ENCODE results near the gene COQ6.
A peak's percentile ranks its signal among the peaks of the same experiment; 100 is the strongest.

Gene COQ6

GRCh38 chr14:73996731-73997107 lies 46.6 kb downstream of the COQ6 start:
- H3K23ac ChIP-seq (ENCODE audit: low read length in 2 of 2) = no peak overlapping the region
- H3K18ac ChIP-seq (ENCODE audit: low read depth in 1 of 2, low read length in 2 of 2) = no peak overlapping the region
- WGBS = 88% methylated on average over 2 of the region's 2 CpGs
- no peak overlapping the region for H2AFZ ChIP-seq (ENCODE audit: low read depth, low read length)
- H3K4me3 ChIP-seq (ENCODE audit: insufficient read depth in 1 of 2, low read depth in 1 of 2, low read length in 2 of 2) = no peak overlapping the region
- no peak overlapping the region for H2BK12ac ChIP-seq (ENCODE audit: low read length in 2 of 2)
- peak overlapping the region; percentile 68 for H2AK5ac ChIP-seq (ENCODE audit: low read length, severe bottlenecking)
- H3K27me3 ChIP-seq (ENCODE audit: control insufficient read depth in 1 of 2, insufficient read depth in 1 of 2, low read length in 2 of 2) = no peaks in the 10 kb centered on the region
- H3K4me2 ChIP-seq (ENCODE audit: low read length, poor library complexity, severe bottlenecking) = no peak overlapping the region
- peaks cover 4% of the 10 kb centered on the region for H3K79me1 ChIP-seq (replicated peaks; ENCODE audit: low read length, poor library complexity, severe bottlenecking)
- H3K9ac ChIP-seq (ENCODE audit: low read length) = no peak overlapping the region
- no peak overlapping the region for H2BK120ac ChIP-seq (ENCODE audit: low read depth, low read length)
- H3K36me3 ChIP-seq (ENCODE audit: control insufficient read depth in 1 of 2, insufficient read depth in 2 of 2, low read depth in 1 of 2, low read length in 2 of 2) = peaks cover 6 to 22% of the 10 kb centered on the region in 2 experiments
- no peak overlapping the region for H2BK15ac ChIP-seq (ENCODE audit: low read depth, poor library complexity, severe bottlenecking)
- no peak overlapping the region for H4K8ac ChIP-seq (ENCODE audit: low read length)
- DNase-seq = no peak
- H2BK5ac ChIP-seq (ENCODE audit: low read depth, low read length, poor library complexity, severe bottlenecking) = peak overlapping the region; percentile 46
- no peak overlapping the region for H3K4ac ChIP-seq (ENCODE audit: low read depth in 1 of 2, low read length in 2 of 2)
- H3K14ac ChIP-seq (ENCODE audit: low read length in 2 of 2) = no peak overlapping the region
- peak overlapping the region; percentile 93 for H3K27ac ChIP-seq (ENCODE audit: low read length, poor library complexity, severe bottlenecking)
- H4K91ac ChIP-seq (ENCODE audit: low read length) = no peak overlapping the region
- H3K9me3 ChIP-seq (ENCODE audit: control insufficient read depth, low read length) = no peaks in the 10 kb centered on the region
- peaks cover 6% of the 10 kb centered on the region for H3K4me1 ChIP-seq (ENCODE audit: control insufficient read depth, insufficient read depth, low read depth, low read length)

GRCh38 chr14:73997108-73997943 lies 47.2 kb downstream of the COQ6 start:
- DNase-seq = no peak
- no peak overlapping the region for H3K4ac ChIP-seq (ENCODE audit: low read depth in 1 of 2, low read length in 2 of 2)
- H2AFZ ChIP-seq (ENCODE audit: low read depth, low read length) = no peak overlapping the region
- peaks cover 6 to 22% of the 10 kb centered on the region in 2 experiments for H3K36me3 ChIP-seq (ENCODE audit: control insufficient read depth in 1 of 2, insufficient read depth in 2 of 2, low read depth in 1 of 2, low read length in 2 of 2)
- H3K4me2 ChIP-seq (ENCODE audit: low read length, poor library complexity, severe bottlenecking) = no peak overlapping the region
- H3K27ac ChIP-seq (ENCODE audit: low read length, poor library complexity, severe bottlenecking) = peak overlapping the region; percentile 93
- no peaks in the 10 kb centered on the region for H3K27me3 ChIP-seq (ENCODE audit: control insufficient read depth in 1 of 2, insufficient read depth in 1 of 2, low read length in 2 of 2)
- H3K4me3 ChIP-seq (ENCODE audit: insufficient read depth in 1 of 2, low read depth in 1 of 2, low read length in 2 of 2) = no peak overlapping the region
- H4K91ac ChIP-seq (ENCODE audit: low read length) = no peak overlapping the region
- no peak overlapping the region for H3K18ac ChIP-seq (ENCODE audit: low read depth in 1 of 2, low read length in 2 of 2)
- WGBS = 100% methylated on average over 1 of the region's 1 CpG
- H2BK12ac ChIP-seq (ENCODE audit: low read length in 2 of 2) = no peak overlapping the region
- H4K8ac ChIP-seq (ENCODE audit: low read length) = no peak overlapping the region
- peak overlapping the region; percentile 46 for H2BK5ac ChIP-seq (ENCODE audit: low read depth, low read length, poor library complexity, severe bottlenecking)
- H3K9me3 ChIP-seq (ENCODE audit: control insufficient read depth, low read length) = no peaks in the 10 kb centered on the region
- no peak overlapping the region for H2BK15ac ChIP-seq (ENCODE audit: low read depth, poor library complexity, severe bottlenecking)
- H2BK120ac ChIP-seq (ENCODE audit: low read depth, low read length) = no peak overlapping the region
- peaks cover 6% of the 10 kb centered on the region for H3K4me1 ChIP-seq (ENCODE audit: control insufficient read depth, insufficient read depth, low read depth, low read length)
- no peak overlapping the region for H3K14ac ChIP-seq (ENCODE audit: low read length in 2 of 2)
- no peak overlapping the region for H3K9ac ChIP-seq (ENCODE audit: low read length)
- H2AK5ac ChIP-seq (ENCODE audit: low read length, severe bottlenecking) = peak overlapping the region; percentile 5
- peaks cover 4% of the 10 kb centered on the region for H3K79me1 ChIP-seq (replicated peaks; ENCODE audit: low read length, poor library complexity, severe bottlenecking)
- H3K23ac ChIP-seq (ENCODE audit: low read length in 2 of 2) = no peak overlapping the region

- Histone ChIP-seq H4K8ac (ENCODE audit: low read length) (no peak overlapping the region), H3K23ac (ENCODE audit: low read length in 2 of 2) (no peak overlapping the region), H2BK15ac (ENCODE audit: low read depth, poor library complexity, severe bottlenecking) (no peak overlapping the region), H3K36me3 (ENCODE audit: control insufficient read depth in 1 of 2, insufficient read depth in 2 of 2, low read depth in 1 of 2, low read length in 2 of 2) (peaks cover 3 to 22% of the 10 kb centered on the region in 2 experiments), H2BK5ac (ENCODE audit: low read depth, low read length, poor library complexity, severe bottlenecking) (no peak overlapping the region), H3K27me3 (ENCODE audit: control insufficient read depth in 1 of 2, insufficient read depth in 1 of 2, low read length in 2 of 2) (no peaks in the 10 kb centered on the region), H3K4me2 (ENCODE audit: low read length, poor library complexity, severe bottlenecking) (no peak overlapping the region), H3K27ac (ENCODE audit: low read length, poor library complexity, severe bottlenecking) (peak overlapping the region; percentile 44), H3K4me3 (ENCODE audit: insufficient read depth in 1 of 2, low read depth in 1 of 2, low read length in 2 of 2) (no peak overlapping the region), H3K9me3 (ENCODE audit: control insufficient read depth, low read length) (no peaks in the 10 kb centered on the region), H2BK120ac (ENCODE audit: low read depth, low read length) (no peak overlapping the region), H3K79me1 (replicated peaks; ENCODE audit: low read length, poor library complexity, severe bottlenecking) (peaks cover 4% of the 10 kb centered on the region), H3K4ac (ENCODE audit: low read depth in 1 of 2, low read length in 2 of 2) (no peak overlapping the region), H3K9ac (ENCODE audit: low read length) (no peak overlapping the region), H4K91ac (ENCODE audit: low read length) (no peak overlapping the region), H2BK12ac (ENCODE audit: low read length in 2 of 2) (no peak overlapping the region), H3K18ac (ENCODE audit: low read depth in 1 of 2, low read length in 2 of 2) (no peak overlapping the region), H2AK5ac (ENCODE audit: low read length, severe bottlenecking) (peak overlapping the region; percentile 23), H3K14ac (ENCODE audit: low read length in 2 of 2) (no peak overlapping the region), H3K4me1 (ENCODE audit: control insufficient read depth, insufficient read depth, low read depth, low read length) (peaks cover 6% of the 10 kb centered on the region), H2AFZ (ENCODE audit: low read depth, low read length) (no peak overlapping the region)
- 95% methylated on average over 7 of the region's 7 CpGs for WGBS
- DNase-seq = no peak
These were observed 47.9 kb downstream of the COQ6 start for GRCh38 chr14:73997944-73998447.

GRCh38 chr14:73998726-73999125 lies 48.6 kb downstream of the COQ6 start:
- H2AFZ ChIP-seq (ENCODE audit: low read depth, low read length) = no peak overlapping the region
- no peak overlapping the region for H4K91ac ChIP-seq (ENCODE audit: low read length)
- no peak overlapping the region for H3K23ac ChIP-seq (ENCODE audit: low read length in 2 of 2)
- no peaks in the 10 kb centered on the region for H3K27me3 ChIP-seq (ENCODE audit: control insufficient read depth in 1 of 2, insufficient read depth in 1 of 2, low read length in 2 of 2)
- H2AK5ac ChIP-seq (ENCODE audit: low read length, severe bottlenecking) = no peak overlapping the region
- no peak overlapping the region for H2BK120ac ChIP-seq (ENCODE audit: low read depth, low read length)
- DNase-seq = no peak
- H2BK15ac ChIP-seq (ENCODE audit: low read depth, poor library complexity, severe bottlenecking) = no peak overlapping the region
- H2BK12ac ChIP-seq (ENCODE audit: low read length in 2 of 2) = no peak overlapping the region
- no peak overlapping the region for H3K27ac ChIP-seq (ENCODE audit: low read length, poor library complexity, severe bottlenecking)
- no peak overlapping the region for H4K8ac ChIP-seq (ENCODE audit: low read length)
- peaks cover 4% of the 10 kb centered on the region for H3K79me1 ChIP-seq (replicated peaks; ENCODE audit: low read length, poor library complexity, severe bottlenecking)
- H3K9me3 ChIP-seq (ENCODE audit: control insufficient read depth, low read length) = no peaks in the 10 kb centered on the region
- H2BK5ac ChIP-seq (ENCODE audit: low read depth, low read length, poor library complexity, severe bottlenecking) = no peak overlapping the region
- H3K4ac ChIP-seq (ENCODE audit: low read depth in 1 of 2, low read length in 2 of 2) = no peak overlapping the region
- H3K36me3 ChIP-seq (ENCODE audit: control insufficient read depth in 1 of 2, insufficient read depth in 2 of 2, low read depth in 1 of 2, low read length in 2 of 2) = peaks cover 3 to 22% of the 10 kb centered on the region in 2 experiments
- H3K4me2 ChIP-seq (ENCODE audit: low read length, poor library complexity, severe bottlenecking) = no peak overlapping the region
- WGBS = 98% methylated on average over 2 of the region's 2 CpGs
- no peak overlapping the region for H3K14ac ChIP-seq (ENCODE audit: low read length in 2 of 2)
- no peak overlapping the region for H3K18ac ChIP-seq (ENCODE audit: low read depth in 1 of 2, low read length in 2 of 2)
- no peak overlapping the region for H3K9ac ChIP-seq (ENCODE audit: low read length)
- H3K4me3 ChIP-seq (ENCODE audit: insufficient read depth in 1 of 2, low read depth in 1 of 2, low read length in 2 of 2) = no peak overlapping the region
- H3K4me1 ChIP-seq (ENCODE audit: control insufficient read depth, insufficient read depth, low read depth, low read length) = peaks cover 6% of the 10 kb centered on the region
